Loucy (cell line): Measurements from ENCODE around the gene RPH3AL.

ENCODE experiments used
- EZH2phosphoT487 ChIP-seq: fragments of 200-600 bp; IDR thresholded peaks from 2 replicates; pipeline ENCODE4 v1.6.1; 2018; ENCODE audit warnings: antibody characterized with exemption, mild to moderate bottlenecking, moderate library complexity, borderline replicate concordance
- TF ChIP-seq, protein P1 (sequence below): fragments of 200-600 bp; sonication (generic); conservative IDR thresholded peaks from 2 replicates; pipeline ENCODE4 v1.5.1; 2014; ENCODE audit warnings: mild to moderate bottlenecking, antibody characterized with exemption, low read length

DNA sequence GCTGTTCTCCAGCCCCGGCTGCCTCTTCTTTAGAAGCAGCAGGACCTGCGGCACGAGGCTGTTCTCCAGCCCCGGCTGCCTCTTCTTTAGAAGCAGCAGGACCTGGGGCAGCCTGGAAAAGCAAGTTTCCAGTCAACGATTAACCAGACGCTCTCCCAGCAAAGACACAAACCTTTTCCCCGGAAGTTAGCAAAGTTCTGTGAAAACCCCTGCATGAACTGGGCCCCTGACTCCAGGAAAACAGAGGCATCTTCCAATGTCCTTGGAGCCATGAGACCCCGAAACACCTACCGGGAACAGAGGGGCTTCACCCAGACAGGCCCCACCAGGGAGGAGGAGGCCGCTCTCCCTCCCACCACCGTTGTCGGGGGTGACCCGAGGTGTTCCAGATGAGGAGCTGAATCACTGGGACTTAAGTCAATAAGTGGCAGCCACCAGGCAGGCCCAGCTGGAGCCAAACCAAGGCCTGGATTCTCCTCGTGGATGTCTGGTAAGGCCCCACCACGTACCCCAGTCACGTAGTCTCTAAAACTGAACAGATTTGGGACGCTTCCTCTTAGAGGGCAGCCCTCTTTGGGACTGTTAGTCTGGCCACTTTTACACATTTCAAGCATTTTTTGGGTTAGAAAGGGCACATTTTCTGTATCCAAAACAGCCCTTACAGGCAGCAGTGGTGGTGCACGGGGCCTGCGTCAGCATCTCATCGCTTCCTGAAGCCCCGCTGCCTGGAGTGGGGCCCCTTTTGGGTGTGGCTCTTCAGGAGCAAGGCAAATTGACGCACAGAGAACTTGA lies at the start of gene RPH3AL:
- TF ChIP-seq, protein P1, sequence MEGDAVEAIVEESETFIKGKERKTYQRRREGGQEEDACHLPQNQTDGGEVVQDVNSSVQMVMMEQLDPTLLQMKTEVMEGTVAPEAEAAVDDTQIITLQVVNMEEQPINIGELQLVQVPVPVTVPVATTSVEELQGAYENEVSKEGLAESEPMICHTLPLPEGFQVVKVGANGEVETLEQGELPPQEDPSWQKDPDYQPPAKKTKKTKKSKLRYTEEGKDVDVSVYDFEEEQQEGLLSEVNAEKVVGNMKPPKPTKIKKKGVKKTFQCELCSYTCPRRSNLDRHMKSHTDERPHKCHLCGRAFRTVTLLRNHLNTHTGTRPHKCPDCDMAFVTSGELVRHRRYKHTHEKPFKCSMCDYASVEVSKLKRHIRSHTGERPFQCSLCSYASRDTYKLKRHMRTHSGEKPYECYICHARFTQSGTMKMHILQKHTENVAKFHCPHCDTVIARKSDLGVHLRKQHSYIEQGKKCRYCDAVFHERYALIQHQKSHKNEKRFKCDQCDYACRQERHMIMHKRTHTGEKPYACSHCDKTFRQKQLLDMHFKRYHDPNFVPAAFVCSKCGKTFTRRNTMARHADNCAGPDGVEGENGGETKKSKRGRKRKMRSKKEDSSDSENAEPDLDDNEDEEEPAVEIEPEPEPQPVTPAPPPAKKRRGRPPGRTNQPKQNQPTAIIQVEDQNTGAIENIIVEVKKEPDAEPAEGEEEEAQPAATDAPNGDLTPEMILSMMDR = no peak
- no peak for TF ChIP-seq EZH2phosphoT487
